Large intestine (tissue), 3 donors: ENCODE measurements around the gene CD34. TPM values are rescaled to one million over a fixed set of nuclear protein-coding genes. Genes with fewer than 3 reads are reported as not detected.

Experiments used
- DNase-seq, 2 donors: peaks; one replicate each; pipeline versions ENCODE4 v3.0.0 to v3.0.0-alpha.2; 2013
- H3K27ac ChIP-seq: one replicate; pipeline ENCODE4 v1.5.1; 2013; ENCODE audit warnings: low read length
- H3K27me3 ChIP-seq: 2 replicates; pipeline ENCODE4 v1.6.1; 2013; ENCODE audit warnings: low read length; ENCODE audit not compliant: control insufficient read depth, insufficient read depth
- H3K36me3 ChIP-seq: 2 replicates; pipeline ENCODE4 v1.6.1; 2013; ENCODE audit warnings: low read length; ENCODE audit not compliant: control insufficient read depth, insufficient read depth
- H3K4me1 ChIP-seq: one replicate; pipeline ENCODE4 v1.6.1; 2013; ENCODE audit warnings: low read length; ENCODE audit not compliant: control insufficient read depth, insufficient read depth
- H3K4me3 ChIP-seq: one replicate; pipeline ENCODE4 v1.5.1; 2013; ENCODE audit warnings: low read length
- H3K9me3 ChIP-seq: one replicate; pipeline ENCODE4 v1.6.1; 2013; ENCODE audit warnings: mild to moderate bottlenecking, low read depth, low read length, moderate library complexity; ENCODE audit not compliant: control insufficient read depth
- WGBS: methylation state at CpG from one replicate; pipeline ENCODE4 v1.1.5; 2013; ENCODE audit warnings: low lambda C conversion rate; ENCODE audit not compliant: insufficient coverage; 5-methylcytosine and 5-hydroxymethylcytosine counted together
- polyA plus RNA-seq: library from polyadenylated mRNA; unstranded; fragments of 120-200 nt; gene quantifications from one replicate; pipeline ENCODE4 v1.2.1, GENCODE V29; 2013

Gene CD34
- polyA plus RNA-seq, 1 donor: 33.1 TPM

DNA sequence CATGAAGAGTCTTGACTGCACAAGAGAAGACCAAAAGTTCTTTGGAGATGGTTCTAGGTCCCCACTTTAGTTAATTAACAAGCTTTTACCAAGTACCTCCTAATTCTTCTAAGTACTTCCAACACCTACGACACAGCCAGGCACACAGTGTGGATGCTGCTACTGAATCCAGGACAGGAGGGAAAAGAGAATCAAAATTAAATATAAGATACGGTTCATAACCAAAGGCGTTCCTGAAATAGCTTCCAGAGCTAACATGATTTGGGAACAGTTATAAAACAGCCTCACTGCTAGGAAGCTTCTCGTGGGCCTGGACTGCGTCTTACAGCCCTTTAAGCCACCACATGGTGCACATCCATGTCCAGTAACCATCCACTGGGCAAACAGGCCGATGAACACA lies 75.0 kb downstream of the CD34 start:
- Histone ChIP-seq H3K36me3 (peaks cover 3% of the 10 kb centered on the region), H3K27ac (no peak overlapping the region), H3K27me3 (no peaks in the 10 kb centered on the region), H3K9me3 (no peaks in the 10 kb centered on the region), H3K4me1 (peaks cover 10% of the 10 kb centered on the region), H3K4me3 (no peak overlapping the region)
- no peak for DNase-seq
- no CpG with 5 or more reads among the region's 6 CpGs for WGBS

DNA sequence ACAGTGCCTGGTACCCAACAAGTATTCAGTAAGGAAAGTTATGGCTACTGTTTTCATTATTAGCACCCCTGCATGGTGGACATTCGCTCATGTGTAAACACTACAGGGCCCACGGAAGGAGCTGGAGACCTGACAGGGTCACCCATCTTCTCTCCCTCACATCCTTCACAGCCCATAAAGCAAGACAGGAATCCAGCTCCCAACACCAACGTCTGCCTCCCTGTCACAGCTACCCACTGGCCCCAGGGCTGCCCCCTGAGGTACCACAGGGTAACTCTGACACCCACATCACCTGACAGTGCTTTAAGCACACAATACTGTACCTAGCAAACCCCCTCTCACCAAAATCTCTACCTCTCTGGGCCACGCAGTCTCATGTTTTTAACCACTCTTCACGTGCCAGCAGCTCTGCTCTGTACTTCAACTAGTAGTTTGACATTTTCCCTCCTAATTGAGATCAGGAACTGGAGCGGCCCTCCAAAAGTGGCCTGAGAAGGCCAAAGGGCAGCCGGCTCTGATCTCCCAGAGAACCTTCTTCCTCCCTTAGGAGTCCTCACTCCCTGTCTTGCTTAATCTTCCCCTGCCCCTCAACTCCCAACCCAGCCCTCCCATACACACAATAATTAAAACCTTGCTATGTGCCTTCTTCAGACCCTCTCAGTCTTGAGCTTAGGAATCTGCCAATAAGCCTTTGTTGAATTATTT lies 76.8 kb downstream of the CD34 start:
- 80% methylated on average over 1 of the region's 7 CpGs for WGBS
- Histone ChIP-seq H3K27me3 (no peaks in the 10 kb centered on the region), H3K4me3 (no peak overlapping the region), H3K4me1 (peaks cover 10% of the 10 kb centered on the region), H3K9me3 (no peaks in the 10 kb centered on the region), H3K36me3 (peaks cover 3% of the 10 kb centered on the region), H3K27ac (no peak overlapping the region)
- DNase-seq: no peak

DNA sequence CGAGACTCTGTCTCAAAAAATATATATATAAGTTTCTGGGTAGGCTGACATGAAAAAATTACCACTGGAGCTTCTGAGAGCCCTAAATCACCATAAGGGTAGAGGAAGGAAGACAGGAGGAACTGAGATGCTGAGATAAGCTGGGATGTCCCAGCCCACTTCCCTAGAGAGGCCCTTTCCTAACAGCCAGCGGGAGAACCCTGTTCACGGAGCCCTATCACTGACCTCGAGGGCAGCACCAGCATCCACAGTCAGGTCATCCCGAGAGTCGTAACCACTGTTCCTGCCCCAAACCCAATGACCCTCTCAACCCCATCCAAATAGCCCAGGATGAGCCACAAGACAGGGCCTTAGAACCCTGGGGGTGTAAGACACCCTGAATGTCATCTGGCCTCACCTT lies 77.5 kb downstream of the CD34 start:
- no peak for DNase-seq
- H3K9me3 ChIP-seq: no peaks in the 10 kb centered on the region
- no CpG with 5 or more reads among the region's 6 CpGs for WGBS
- H3K4me1 ChIP-seq: peaks cover 11% of the 10 kb centered on the region
- no peak overlapping the region for H3K4me3 ChIP-seq
- no peaks in the 10 kb centered on the region for H3K27me3 ChIP-seq
- H3K36me3 ChIP-seq: peaks cover 3% of the 10 kb centered on the region
- no peak overlapping the region for H3K27ac ChIP-seq

DNA sequence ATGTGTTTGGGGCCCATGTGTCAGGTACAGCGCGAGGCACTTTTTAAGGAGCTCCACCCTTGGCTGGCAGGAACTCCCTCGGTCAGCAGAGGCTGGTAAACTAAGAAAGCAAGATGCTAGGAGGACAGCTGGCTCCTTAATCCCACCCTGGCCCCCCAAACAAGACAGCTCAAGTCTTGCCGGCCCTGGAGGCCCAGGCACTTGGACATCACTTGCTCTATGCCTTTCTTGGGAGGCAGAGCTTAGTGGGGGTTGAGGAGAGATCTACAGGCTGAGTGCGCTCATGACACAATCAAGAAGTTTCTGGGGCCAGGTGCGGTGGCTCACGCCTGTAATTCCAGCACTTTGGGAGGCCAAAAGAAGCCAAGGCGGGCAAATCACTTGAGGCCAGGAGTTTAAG lies 78.1 kb downstream of the CD34 start:
- no peak for DNase-seq
- Histone ChIP-seq H3K4me1 (peaks cover 17% of the 10 kb centered on the region), H3K36me3 (peaks cover 3% of the 10 kb centered on the region), H3K27me3 (no peaks in the 10 kb centered on the region), H3K27ac (no peak overlapping the region), H3K9me3 (no peaks in the 10 kb centered on the region), H3K4me3 (no peak overlapping the region)
- WGBS: no CpG with 5 or more reads among the region's 8 CpGs

DNA sequence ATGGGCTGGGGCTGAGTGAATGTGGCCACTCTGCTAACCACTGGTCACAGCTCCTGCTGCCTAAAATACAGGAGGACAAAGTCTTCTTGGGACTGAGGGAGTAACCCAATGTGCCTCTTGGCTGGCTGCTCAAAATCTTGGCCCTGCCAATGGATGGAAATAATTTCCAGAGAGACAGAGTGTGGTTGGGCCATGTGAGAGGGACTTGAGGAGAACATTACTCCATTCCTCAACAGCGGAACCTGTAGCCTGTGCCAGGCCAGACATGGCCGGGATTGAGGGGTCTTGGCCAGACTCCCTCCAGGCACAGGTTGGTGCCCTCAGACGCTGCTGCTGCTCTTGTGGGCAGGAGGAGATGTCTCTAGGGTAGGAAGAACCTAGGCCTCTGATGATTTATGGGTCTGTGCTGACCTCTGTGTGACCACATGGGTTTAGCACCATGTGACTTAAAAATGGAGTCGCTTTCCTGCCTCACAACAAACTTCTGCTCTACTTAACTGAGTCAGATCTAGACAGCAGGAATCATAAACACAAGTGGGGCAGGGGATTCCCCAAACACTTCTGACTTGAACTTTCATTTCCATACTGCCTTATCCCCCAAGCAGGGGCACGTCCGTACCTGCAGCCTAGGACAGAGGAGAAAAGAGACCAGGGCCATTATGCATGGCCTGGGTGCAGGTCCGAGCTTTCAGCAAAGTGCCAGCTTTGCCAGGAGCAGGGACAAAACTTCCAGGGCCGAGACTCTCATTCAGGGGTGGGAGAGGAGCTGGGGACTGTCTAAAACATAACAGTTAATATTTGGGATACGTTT lies 79.2 kb downstream of the CD34 start:
- H3K4me1 ChIP-seq: peaks cover 22% of the 10 kb centered on the region
- peaks cover 3% of the 10 kb centered on the region for H3K36me3 ChIP-seq
- no peaks in the 10 kb centered on the region for H3K27me3 ChIP-seq
- WGBS: no CpG with 5 or more reads among the region's 9 CpGs
- no peak for DNase-seq
- no peaks in the 10 kb centered on the region for H3K9me3 ChIP-seq
- H3K4me3 ChIP-seq: no peak overlapping the region
- H3K27ac ChIP-seq: no peak overlapping the region

Other genes starting within 250 kb of the CD34 start
- gene CD46, start 159.1 kb downstream of the CD34 start, polyA plus RNA-seq: 288 TPM